Fibroblast of lung (primary cell): ENCODE results near the gene ANKS3.

ENCODE experiments used
- CTCF ChIP-seq, 2 donors: IDR thresholded peaks in 1 of 2; conservative IDR thresholded peaks in 1 of 2; 1 replicate in 1 of 2; 2 replicates in 1 of 2; pipeline ENCODE4 v1.5.1; 2011 to 2012; ENCODE audit warnings: low read length in 2 of 2, control low read depth in 1 of 2, inconsistent platforms in 1 of 2, low read depth in 1 of 2, mild to moderate bottlenecking in 1 of 2
- EZH2 ChIP-seq: IDR thresholded peaks from 2 replicates; pipeline ENCODE4 v1.5.1; 2012; ENCODE audit warnings: low read length, control low read depth, mild to moderate bottlenecking; ENCODE audit errors: missing control alignments

GRCh38 chr16:4743226-4743878, 9.3 kb upstream of the ANKS3 start:
- TF ChIP-seq CTCF (conservative IDR thresholded peaks at IDR 0.05 in 1 of 2, IDR thresholded peaks at IDR 0.05 in 1 of 2; ENCODE audit: low read depth in 1 of 2, low read length in 2 of 2) (no peak), EZH2 (no peak)
